Osteocyte (in vitro differentiated cells): ENCODE results near the gene LIMS2. TPM values are rescaled to one million over a fixed set of nuclear protein-coding genes. Genes with fewer than 3 reads are reported as not detected.

ENCODE experiments used
- DNase-seq: peaks from one replicate; pipeline ENCODE4 v3.0.0; 2021; ENCODE audit warnings: mixed read lengths; ENCODE audit not compliant: unreplicated experiment; ENCODE audit errors: extremely low spot score
- H3K27ac Mint-ChIP-seq: one replicate; pipeline ENCODE4 v1.8.0; 2021; ENCODE audit warnings: mild to moderate bottlenecking, mixed read lengths; ENCODE audit not compliant: unreplicated experiment
- H3K27me3 Mint-ChIP-seq: one replicate; pipeline ENCODE4 v1.8.0; 2021; ENCODE audit warnings: mixed read lengths; ENCODE audit not compliant: unreplicated experiment
- H3K36me3 Mint-ChIP-seq: one replicate; pipeline ENCODE4 v1.8.0; 2021; ENCODE audit warnings: mixed read lengths; ENCODE audit not compliant: unreplicated experiment
- H3K4me1 Mint-ChIP-seq: one replicate; pipeline ENCODE4 v1.8.0; 2021; ENCODE audit warnings: mixed read lengths; ENCODE audit not compliant: unreplicated experiment
- H3K4me3 Mint-ChIP-seq: one replicate; pipeline ENCODE4 v1.8.0; 2021; ENCODE audit warnings: mild to moderate bottlenecking, moderate library complexity, mixed read lengths; ENCODE audit not compliant: unreplicated experiment
- H3K9me3 Mint-ChIP-seq: one replicate; pipeline ENCODE4 v1.8.0; 2021; ENCODE audit warnings: mixed read lengths; ENCODE audit not compliant: unreplicated experiment
- CTCF ChIP-seq: fragments of 200-600 bp; sonication (generic); IDR thresholded peaks from 2 replicates; pipeline ENCODE4 v1.5.0; 2021; ENCODE audit warnings: antibody characterized with exemption, mild to moderate bottlenecking, moderate library complexity
- total RNA-seq: library from RNA; stranded (reverse); gene quantifications from 2 replicates; pipeline ENCODE4 v1.2.1, GENCODE V29; 2021

The LIMS2 gene
- total RNA-seq, 1 donor from 2014 or later = 51.0 TPM

DNA sequence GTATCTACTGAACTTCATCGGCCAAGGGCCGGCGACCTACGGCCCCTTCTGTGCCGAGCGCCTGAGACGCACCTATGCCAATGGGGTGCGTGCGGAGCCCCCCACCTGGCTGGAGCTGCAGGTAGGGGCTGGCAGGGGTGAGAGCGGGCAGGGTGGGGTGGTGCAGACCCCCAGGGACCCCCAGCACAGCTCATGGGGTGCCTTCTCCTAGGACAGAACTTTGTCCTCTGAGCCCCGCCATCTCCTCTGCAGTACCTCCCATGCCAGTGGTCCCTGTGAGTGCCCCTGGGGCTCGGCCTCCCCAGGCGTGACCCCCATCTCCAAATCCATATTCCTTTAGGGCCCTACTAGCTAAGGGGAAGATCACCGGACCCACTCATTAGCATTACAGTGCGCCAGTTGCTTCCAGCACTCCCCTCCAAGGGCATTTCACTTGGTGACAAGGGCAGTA lies 53.3 kb downstream of the LIMS2 start:
- Mint-ChIP-seq H3K27me3 (no peaks in the 10 kb centered on the region), H3K4me1 (peaks cover 4% of the 10 kb centered on the region), H3K36me3 (no peaks in the 10 kb centered on the region), H3K4me3 (no peak overlapping the region), H3K27ac (no peak overlapping the region), H3K9me3 (no peaks in the 10 kb centered on the region)
- peak; percentile 73 for DNase-seq
- TF ChIP-seq CTCF = no peak

- H3K4me1 Mint-ChIP-seq = peaks cover 4% of the 10 kb centered on the region
- no peaks in the 10 kb centered on the region for H3K9me3 Mint-ChIP-seq
- H3K4me3 Mint-ChIP-seq = no peak overlapping the region
- H3K27me3 Mint-ChIP-seq = no peaks in the 10 kb centered on the region
- TF ChIP-seq CTCF = no peak
- H3K27ac Mint-ChIP-seq = no peak overlapping the region
- no peaks in the 10 kb centered on the region for H3K36me3 Mint-ChIP-seq
- DNase-seq = peak; percentile 8
Observed at GRCh38 chr2:127620866-127621265, 54.5 kb downstream of the LIMS2 start.

DNA sequence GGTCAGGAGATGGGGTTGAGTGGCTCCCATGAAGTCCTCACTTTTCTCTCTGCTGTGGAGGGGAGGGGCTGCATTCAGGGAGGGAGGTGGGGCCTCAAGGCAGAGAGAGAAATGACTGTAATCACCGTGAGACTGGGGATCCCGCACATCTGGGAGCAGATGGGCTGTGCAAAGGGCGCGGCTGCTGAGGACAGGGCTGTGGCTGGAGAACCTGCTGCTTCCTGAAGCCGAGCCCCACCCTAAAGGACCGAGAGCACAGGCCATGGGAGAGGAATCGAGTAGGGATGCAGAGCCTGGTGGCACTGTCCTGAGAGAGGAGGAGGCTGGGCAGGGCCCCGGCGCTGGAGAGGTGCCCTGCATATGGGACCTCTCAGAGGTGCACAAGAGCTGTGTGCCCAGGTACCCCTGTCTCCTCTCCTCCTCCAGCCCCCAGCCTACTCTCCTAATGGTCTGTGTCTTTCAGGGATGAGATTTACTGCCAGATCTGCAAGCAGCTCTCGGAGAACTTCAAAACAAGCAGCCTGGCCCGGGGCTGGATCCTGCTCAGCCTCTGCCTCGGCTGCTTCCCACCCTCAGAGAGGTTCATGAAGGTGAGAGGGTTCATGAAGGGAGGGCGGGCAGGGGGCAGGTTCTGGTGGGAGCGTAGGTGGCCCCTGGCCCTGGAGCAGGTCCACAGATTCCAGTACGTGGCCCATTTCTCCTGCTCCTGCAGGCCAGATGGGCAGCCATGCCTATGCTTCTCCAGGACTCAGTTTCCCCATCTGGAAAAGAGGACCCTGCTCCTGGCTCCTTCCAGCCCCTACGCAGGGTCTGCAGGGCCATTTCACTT lies 55.2 kb downstream of the LIMS2 start:
- H3K9me3 Mint-ChIP-seq = no peaks in the 10 kb centered on the region
- no peak for TF ChIP-seq CTCF
- peak; percentile 63 for DNase-seq
- peaks cover 4% of the 10 kb centered on the region for H3K4me1 Mint-ChIP-seq
- no peak overlapping the region for H3K4me3 Mint-ChIP-seq
- H3K27ac Mint-ChIP-seq = no peak overlapping the region
- H3K27me3 Mint-ChIP-seq = no peaks in the 10 kb centered on the region
- no peaks in the 10 kb centered on the region for H3K36me3 Mint-ChIP-seq

- Mint-ChIP-seq H3K27ac (no peak overlapping the region), H3K27me3 (no peaks in the 10 kb centered on the region), H3K4me1 (peaks cover 4% of the 10 kb centered on the region), H3K9me3 (no peaks in the 10 kb centered on the region), H3K4me3 (no peak overlapping the region), H3K36me3 (no peaks in the 10 kb centered on the region)
- TF ChIP-seq CTCF = no peak
- peak; percentile 38 for DNase-seq
Observed at GRCh38 chr2:127619203-127619590, 56.1 kb downstream of the LIMS2 start.

DNA sequence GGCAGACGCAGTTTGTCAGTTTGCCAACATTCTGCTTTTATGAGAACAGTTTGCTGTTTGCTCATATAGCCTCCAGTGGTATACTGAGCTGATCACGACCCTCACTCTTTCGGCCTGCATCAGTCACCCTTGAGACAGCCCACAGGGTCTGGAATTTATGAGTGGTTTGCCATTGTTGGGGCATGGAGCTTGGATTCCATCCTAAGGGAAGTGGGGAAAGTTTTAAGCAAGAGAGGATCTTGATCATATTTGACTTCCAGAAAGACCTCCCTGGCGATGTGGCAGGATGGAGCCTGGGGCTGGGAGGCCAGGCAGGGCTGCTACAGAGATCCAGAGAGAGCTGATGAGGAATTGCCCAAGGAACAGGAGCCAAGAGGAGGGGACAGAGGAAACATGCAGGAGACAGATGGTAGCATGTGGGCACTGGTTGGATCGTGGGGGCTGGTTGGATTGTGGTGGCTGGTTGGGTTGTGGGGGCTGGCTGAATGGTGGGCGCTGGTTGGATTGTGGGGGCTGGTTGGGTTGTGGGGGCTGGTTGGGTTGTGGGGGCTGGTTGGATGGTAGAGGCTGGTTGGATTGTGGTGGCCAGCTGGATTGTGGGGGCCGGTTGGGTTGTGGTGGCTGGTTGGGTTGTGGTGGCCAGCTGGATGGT lies 56.7 kb downstream of the LIMS2 start:
- H3K36me3 Mint-ChIP-seq = no peaks in the 10 kb centered on the region
- DNase-seq = peak; percentile 38
- H3K4me3 Mint-ChIP-seq = no peak overlapping the region
- H3K9me3 Mint-ChIP-seq = peaks cover 5% of the 10 kb centered on the region
- no peak overlapping the region for H3K27ac Mint-ChIP-seq
- no peak for TF ChIP-seq CTCF
- H3K27me3 Mint-ChIP-seq = no peaks in the 10 kb centered on the region
- peaks cover 4% of the 10 kb centered on the region for H3K4me1 Mint-ChIP-seq
